ENCODE results near the gene LCE7A. TPM values are rescaled to one million over a fixed set of nuclear protein-coding genes. Genes with fewer than 3 reads are reported as not detected.

Gene LCE7A
- total and polyA plus RNA-seq, 10 of the 15 experiments (the other 5 are each of a cell fraction or from before 2014, with no cell fraction given) = not detected

DNA sequence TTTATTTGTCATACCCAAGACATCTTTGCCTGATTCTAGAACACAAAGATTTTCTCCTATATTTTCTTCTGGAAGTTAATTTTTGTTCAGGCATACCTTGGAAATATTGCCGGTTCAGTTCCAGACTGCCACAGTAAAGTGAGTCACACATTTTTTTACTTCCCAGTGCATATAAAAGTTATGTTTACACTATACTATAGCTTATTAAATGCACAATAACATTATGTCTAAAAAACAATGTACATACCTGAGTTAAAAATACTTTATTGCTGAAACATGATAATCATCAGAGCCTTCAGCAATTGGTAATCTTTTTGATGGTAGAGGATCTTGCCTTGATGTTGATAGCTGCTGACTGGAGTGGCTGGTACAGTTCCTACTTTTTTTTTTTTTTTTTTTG lies 28.3 kb downstream of the LCE7A start:
- SMC1A ChIA-PET (ENCODE audit: uncharacterized antibody, unreplicated experiment) = interaction anchor here (1.0 kb wide), 1 partner anchor 10 kb away, joined by 3 read pairs; the partner anchor contains the start of gene SMCP
- 94% methylated on average over 1 of the region's 1 CpG for WGBS (ENCODE audit: insufficient coverage, insufficient replicate concordance, low lambda C conversion rate, missing lambda C conversion rate)
- no peak overlapping the region for H3K4me3 ChIP-seq
- CTCF ChIA-PET = interaction anchor here (0.7 to 3.3 kb wide), 3 partner anchors 14 to 305 kb away, joined by 3 to 13 read pairs (median 5); no protein-coding TSS in a partner anchor
- no peak overlapping the region for H3K4me2 ChIP-seq (ENCODE audit: control insufficient read depth, insufficient read depth)
- DNase-seq (ENCODE audit: low read depth, low spot score) (no peak), ATAC-seq (no peak), FAIRE-seq (no peak)
- intact Hi-C loops (cut with micrococcal nuclease; ENCODE audit: unreplicated experiment) = no loop called here
- no TSS peak for BruUV-seq (replicated peaks)
- no peaks in the 10 kb centered on the region for H4K20me1 ChIP-seq (ENCODE audit: control insufficient read depth, insufficient read depth)
- no peaks in the 10 kb centered on the region for H3K27me3 ChIP-seq (replicated peaks in 1 of 2; ENCODE audit: control insufficient read depth in 2 of 2, insufficient read depth in 2 of 2, low read length in 1 of 2)
- POLR2A ChIA-PET = no interaction called here
- TF ChIP-seq, protein P1, sequence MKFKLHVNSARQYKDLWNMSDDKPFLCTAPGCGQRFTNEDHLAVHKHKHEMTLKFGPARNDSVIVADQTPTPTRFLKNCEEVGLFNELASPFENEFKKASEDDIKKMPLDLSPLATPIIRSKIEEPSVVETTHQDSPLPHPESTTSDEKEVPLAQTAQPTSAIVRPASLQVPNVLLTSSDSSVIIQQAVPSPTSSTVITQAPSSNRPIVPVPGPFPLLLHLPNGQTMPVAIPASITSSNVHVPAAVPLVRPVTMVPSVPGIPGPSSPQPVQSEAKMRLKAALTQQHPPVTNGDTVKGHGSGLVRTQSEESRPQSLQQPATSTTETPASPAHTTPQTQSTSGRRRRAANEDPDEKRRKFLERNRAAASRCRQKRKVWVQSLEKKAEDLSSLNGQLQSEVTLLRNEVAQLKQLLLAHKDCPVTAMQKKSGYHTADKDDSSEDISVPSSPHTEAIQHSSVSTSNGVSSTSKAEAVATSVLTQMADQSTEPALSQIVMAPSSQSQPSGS (IDR thresholded peaks at IDR 0.05; ENCODE audit: low read length) = no peak
- TF ChIP-seq BCL11A (IDR thresholded peaks at IDR 0.05; ENCODE audit: low read depth, low read length) = no peak
- no peak for TF ChIP-seq BMI1 (IDR thresholded peaks at IDR 0.05; ENCODE audit: borderline replicate concordance)
- no peak for TF ChIP-seq MXI1 (IDR thresholded peaks at IDR 0.05; ENCODE audit: low read depth, low read length)
- TF ChIP-seq, protein P2, sequence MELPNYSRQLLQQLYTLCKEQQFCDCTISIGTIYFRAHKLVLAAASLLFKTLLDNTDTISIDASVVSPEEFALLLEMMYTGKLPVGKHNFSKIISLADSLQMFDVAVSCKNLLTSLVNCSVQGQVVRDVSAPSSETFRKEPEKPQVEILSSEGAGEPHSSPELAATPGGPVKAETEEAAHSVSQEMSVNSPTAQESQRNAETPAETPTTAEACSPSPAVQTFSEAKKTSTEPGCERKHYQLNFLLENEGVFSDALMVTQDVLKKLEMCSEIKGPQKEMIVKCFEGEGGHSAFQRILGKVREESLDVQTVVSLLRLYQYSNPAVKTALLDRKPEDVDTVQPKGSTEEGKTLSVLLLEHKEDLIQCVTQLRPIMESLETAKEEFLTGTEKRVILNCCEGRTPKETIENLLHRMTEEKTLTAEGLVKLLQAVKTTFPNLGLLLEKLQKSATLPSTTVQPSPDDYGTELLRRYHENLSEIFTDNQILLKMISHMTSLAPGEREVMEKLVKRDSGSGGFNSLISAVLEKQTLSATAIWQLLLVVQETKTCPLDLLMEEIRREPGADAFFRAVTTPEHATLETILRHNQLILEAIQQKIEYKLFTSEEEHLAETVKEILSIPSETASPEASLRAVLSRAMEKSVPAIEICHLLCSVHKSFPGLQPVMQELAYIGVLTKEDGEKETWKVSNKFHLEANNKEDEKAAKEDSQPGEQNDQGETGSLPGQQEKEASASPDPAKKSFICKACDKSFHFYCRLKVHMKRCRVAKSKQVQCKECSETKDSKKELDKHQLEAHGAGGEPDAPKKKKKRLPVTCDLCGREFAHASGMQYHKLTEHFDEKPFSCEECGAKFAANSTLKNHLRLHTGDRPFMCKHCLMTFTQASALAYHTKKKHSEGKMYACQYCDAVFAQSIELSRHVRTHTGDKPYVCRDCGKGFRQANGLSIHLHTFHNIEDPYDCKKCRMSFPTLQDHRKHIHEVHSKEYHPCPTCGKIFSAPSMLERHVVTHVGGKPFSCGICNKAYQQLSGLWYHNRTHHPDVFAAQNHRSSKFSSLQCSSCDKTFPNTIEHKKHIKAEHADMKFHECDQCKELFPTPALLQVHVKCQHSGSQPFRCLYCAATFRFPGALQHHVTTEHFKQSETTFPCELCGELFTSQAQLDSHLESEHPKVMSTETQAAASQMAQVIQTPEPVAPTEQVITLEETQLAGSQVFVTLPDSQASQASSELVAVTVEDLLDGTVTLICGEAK (IDR thresholded peaks at IDR 0.05; ENCODE audit: borderline replicate concordance) = no peak
- no peak for TF ChIP-seq CHD2 (IDR thresholded peaks at IDR 0.05; ENCODE audit: borderline replicate concordance, low read depth, low read length)
- no peak for TF ChIP-seq MYC (IDR thresholded peaks at IDR 0.05; ENCODE audit: insufficient read depth, insufficient read length, insufficient replicate concordance, low read length, severe bottlenecking)
- no peak for TF ChIP-seq MEF2A (IDR thresholded peaks at IDR 0.05; ENCODE audit: insufficient read depth, low read depth, low read length)
- TF ChIP-seq MYB (IDR thresholded peaks at IDR 0.05; ENCODE audit: borderline replicate concordance, low read depth, low read length) = no peak
- TF ChIP-seq, protein P3, sequence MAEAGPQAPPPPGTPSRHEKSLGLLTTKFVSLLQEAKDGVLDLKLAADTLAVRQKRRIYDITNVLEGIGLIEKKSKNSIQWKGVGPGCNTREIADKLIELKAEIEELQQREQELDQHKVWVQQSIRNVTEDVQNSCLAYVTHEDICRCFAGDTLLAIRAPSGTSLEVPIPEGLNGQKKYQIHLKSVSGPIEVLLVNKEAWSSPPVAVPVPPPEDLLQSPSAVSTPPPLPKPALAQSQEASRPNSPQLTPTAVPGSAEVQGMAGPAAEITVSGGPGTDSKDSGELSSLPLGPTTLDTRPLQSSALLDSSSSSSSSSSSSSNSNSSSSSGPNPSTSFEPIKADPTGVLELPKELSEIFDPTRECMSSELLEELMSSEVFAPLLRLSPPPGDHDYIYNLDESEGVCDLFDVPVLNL (IDR thresholded peaks at IDR 0.05; ENCODE audit: low read depth, low read length) = no peak
- no peaks in the 10 kb centered on the region for H3K36me3 ChIP-seq (ENCODE audit: control insufficient read depth in 2 of 2, insufficient read depth in 2 of 2, low read length in 1 of 2)
- in situ Hi-C loops (cut with MboI) = no loop called here
- H3K4me1 ChIP-seq (ENCODE audit: control insufficient read depth, insufficient read depth, low read length) = peaks cover 18% of the 10 kb centered on the region
- no peaks in the 10 kb centered on the region for H3K9me3 ChIP-seq (replicated peaks; ENCODE audit: control insufficient read depth, insufficient read depth, low read length)
- no peaks in the 10 kb centered on the region for H3K79me2 ChIP-seq (ENCODE audit: control insufficient read depth, insufficient read depth, low read length)
- RAD21 ChIA-PET (ENCODE audit: unreplicated experiment) = interaction anchor here (0.7 to 1.1 kb wide), 3 partner anchors 10 to 1012 kb away, joined by 3 read pairs; no protein-coding TSS in a partner anchor
- no peak overlapping the region for H2AFZ ChIP-seq (ENCODE audit: control insufficient read depth, low read depth, low read length)
- H3K9ac ChIP-seq (ENCODE audit: control insufficient read depth, insufficient read depth, low read length) = no peak overlapping the region
- H3K27ac ChIP-seq (ENCODE audit: control insufficient read depth, insufficient read depth) = no peak overlapping the region
